Measurements from ENCODE around the gene CAMK2N1.

DNA sequence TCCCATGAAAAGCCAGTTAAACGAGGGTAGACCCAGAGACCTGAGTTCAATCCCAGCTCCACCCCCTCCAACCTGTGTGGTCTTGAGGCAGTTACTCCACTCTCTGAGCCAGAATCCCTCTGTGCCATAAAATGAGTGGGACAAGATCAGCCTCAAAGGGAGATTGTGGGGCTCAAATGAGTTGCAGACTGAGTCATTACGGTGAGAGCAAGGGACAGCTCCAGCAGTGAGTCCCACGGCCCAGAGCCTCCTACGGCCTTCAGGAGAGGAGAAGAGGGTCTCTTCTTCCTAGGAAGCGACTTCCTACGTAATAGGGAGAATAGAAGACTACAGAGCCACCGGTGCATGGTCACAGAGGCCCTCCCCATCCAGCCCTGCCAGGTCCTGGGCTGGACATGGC lies 6.7 kb upstream of the CAMK2N1 start:
- TF ChIP-seq, protein P1, sequence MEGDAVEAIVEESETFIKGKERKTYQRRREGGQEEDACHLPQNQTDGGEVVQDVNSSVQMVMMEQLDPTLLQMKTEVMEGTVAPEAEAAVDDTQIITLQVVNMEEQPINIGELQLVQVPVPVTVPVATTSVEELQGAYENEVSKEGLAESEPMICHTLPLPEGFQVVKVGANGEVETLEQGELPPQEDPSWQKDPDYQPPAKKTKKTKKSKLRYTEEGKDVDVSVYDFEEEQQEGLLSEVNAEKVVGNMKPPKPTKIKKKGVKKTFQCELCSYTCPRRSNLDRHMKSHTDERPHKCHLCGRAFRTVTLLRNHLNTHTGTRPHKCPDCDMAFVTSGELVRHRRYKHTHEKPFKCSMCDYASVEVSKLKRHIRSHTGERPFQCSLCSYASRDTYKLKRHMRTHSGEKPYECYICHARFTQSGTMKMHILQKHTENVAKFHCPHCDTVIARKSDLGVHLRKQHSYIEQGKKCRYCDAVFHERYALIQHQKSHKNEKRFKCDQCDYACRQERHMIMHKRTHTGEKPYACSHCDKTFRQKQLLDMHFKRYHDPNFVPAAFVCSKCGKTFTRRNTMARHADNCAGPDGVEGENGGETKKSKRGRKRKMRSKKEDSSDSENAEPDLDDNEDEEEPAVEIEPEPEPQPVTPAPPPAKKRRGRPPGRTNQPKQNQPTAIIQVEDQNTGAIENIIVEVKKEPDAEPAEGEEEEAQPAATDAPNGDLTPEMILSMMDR (conservative IDR thresholded peaks at IDR 0.05 in 1 of 2, IDR thresholded peaks at IDR 0.05 in 1 of 2; ENCODE audit: low read depth in 1 of 2, low read length in 2 of 2): no peak
- TF ChIP-seq EZH2 (IDR thresholded peaks at IDR 0.05; ENCODE audit: low read length, missing control alignments): no peak
